GM12865 (cell line): ENCODE data around the gene ZNF442.
A peak's percentile ranks its signal among the peaks of the same experiment; 100 is the strongest.
"Not testable (repeated sequence)": the region's sequence is repeated elsewhere in the genome, so short reads cannot be mapped to it uniquely, and the experiment has no call there.

ENCODE experiments used
- DNase-seq: peaks from one replicate; pipeline ENCODE4 v3.0.0; 2010; ENCODE audit warnings: low read depth
- H3K4me3 ChIP-seq: 2 replicates; pipeline ENCODE4 v1.5.1; 2011; ENCODE audit warnings: mild to moderate bottlenecking, low read depth, low read length, control low read depth
- CTCF ChIP-seq: IDR thresholded peaks from 2 replicates; pipeline ENCODE4 v1.5.1; 2011; ENCODE audit warnings: low read length, control low read depth, low read depth, inconsistent platforms; ENCODE audit not compliant: insufficient read depth; ENCODE audit errors: missing control alignments

ZNF442 gene

DNA sequence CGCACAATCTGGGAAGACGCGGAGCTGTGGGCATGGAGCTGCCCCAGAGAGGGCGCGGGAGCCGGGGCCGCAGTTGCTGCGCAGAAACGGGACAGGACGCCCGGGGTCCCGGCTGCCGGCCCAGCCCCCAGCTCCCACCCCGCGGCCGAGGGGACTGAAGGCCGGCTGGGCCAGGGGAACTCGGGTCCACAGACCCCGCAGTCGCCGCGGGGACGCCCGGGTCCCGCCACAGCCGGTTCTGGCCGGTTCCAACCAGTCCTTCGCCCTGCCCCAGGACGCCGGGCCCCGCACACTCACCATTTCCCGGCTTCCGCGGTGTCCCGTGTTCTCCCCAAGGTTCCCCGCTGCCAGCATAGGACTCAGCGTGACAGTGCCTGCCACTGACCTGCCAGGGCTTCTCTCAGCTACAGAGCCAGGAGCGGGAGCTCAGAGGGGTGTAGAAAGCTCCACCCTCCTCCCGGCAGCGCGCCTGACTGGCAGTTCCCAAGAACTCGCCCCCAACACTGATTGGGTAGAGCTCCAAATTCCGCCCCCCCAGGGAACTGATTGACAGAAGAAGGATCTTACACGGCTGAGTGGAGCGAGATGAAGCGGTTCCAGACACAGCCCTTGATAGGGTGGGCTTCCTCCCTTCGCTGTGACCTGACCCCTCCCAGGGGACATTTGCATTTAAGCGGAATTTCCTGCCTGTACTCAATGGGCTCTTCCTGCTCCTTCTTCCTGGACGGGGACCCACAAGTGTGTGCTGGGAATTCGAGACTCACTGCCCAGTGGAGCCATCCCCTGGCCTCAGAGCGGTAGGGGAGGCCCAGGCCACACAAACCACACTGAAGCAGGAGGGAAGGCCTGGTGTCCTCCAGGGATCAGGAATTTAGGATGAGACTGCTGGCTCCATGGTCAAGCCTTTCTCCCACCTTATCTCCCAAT is at the start of gene ZNF442:
Gene ZNF442, minus strand, starts transcription at position 448 of the 927 bp plus-strand sequence. CDS start 2,052 bp downstream, outside the sequence.
- H3K4me3 ChIP-seq = peak within 1 kb of the TSS; percentile 85
- TF ChIP-seq CTCF = no peak
- peak; percentile 95 for DNase-seq

GRCh38 chr19:12411893-12412292 is 46.4 kb upstream of the ZNF442 start:
- no peak for TF ChIP-seq CTCF
- no peak for DNase-seq
- no peak overlapping the region for H3K4me3 ChIP-seq

GRCh38 chr19:12400633-12401502 is 35.4 kb upstream of the ZNF442 start, which contains the start of gene ZNF799:
Gene ZNF799 (minus strand): TSS chr19:12401271. CDS start chr19:12401070, 201 bp downstream.
- H3K4me3 ChIP-seq = peak within 1 kb of the TSS; percentile 79
- no peak for TF ChIP-seq CTCF
- DNase-seq = peak; percentile 96

GRCh38 chr19:12399901-12400632 is 34.6 kb upstream of the ZNF442 start:
- H3K4me3 ChIP-seq = peak overlapping the region; percentile 79
- peak; percentile 3 for DNase-seq

- DNase-seq, H3K4me3 ChIP-seq: not testable (repeated sequence)
Measured at GRCh38 chr19:12391148-12391547, 25.7 kb upstream of the ZNF442 start.

DNA sequence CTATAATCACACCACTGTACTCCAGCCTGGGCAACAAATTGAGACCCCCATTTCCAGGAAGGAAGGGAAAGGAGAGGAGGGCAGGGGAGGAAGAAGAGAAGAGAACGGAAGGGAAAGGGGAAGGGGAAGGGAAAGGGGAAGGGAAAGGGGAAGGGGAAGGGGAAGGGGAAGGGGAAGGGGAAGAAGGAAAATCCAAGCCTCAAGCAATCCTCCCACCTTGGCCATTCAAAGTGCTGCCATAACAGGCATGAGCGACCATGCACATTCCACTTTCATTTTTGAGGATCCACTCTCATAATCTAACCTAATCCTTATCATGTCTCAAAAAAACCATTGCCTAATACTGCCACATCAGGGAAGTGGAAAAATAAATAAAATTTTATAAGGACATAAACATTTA is 20.9 kb upstream of the ZNF442 start:
- not testable (repeated sequence) for DNase-seq, H3K4me3 ChIP-seq

DNA sequence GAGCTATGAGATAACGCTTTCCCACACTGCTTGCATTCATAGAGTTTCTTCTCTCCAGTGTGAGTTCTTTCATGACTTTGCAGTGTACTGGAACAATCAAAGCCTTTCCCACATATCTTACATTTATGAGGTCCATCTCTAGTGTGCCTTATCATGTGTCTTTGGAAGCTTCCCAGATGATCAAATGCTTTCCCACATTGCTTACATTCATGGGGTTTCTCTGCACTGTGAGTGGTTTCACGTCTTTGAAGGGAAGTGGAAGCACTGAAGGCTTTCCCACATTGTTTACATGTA is 14.9 kb upstream of the ZNF442 start:
- H3K4me3 ChIP-seq = no peak overlapping the region
- no peak for TF ChIP-seq CTCF

More for the DNA sequence above, 14.9 kb upstream of the ZNF442 start:
- no peak for DNase-seq
